HG02571 (cell line): ENCODE data around the gene COLEC12.
A peak's percentile ranks its signal among the peaks of the same experiment; 100 is the strongest.

Experiments
- ATAC-seq: cut with Tn5 transposase; IDR thresholded peaks from one replicate; pipeline ENCODE4 v1.9.1; 2021; ENCODE audit warnings: mild to moderate bottlenecking, moderate library complexity; ENCODE audit not compliant: unreplicated experiment

COLEC12 gene

GRCh38 chr18:506801-507200 is 6.3 kb upstream of the COLEC12 start:
- ATAC-seq = no peak

GRCh38 chr18:506264-506663 is 5.8 kb upstream of the COLEC12 start:
- ATAC-seq = no peak

- ATAC-seq = peak; percentile 94
These were observed 5.1 kb upstream of the COLEC12 start for GRCh38 chr18:505483-506122.

GRCh38 chr18:501406-501714 is 859 bp upstream of the COLEC12 start:
- no peak for ATAC-seq

GRCh38 chr18:499776-500631 is 497 bp downstream of the COLEC12 start:
- ATAC-seq = no peak

- ATAC-seq = no peak
These were observed 1.3 kb downstream of the COLEC12 start for GRCh38 chr18:498931-499775.

- ATAC-seq = no peak
These were observed 2.8 kb downstream of the COLEC12 start for GRCh38 chr18:497688-498087.

- ATAC-seq = no peak
These were observed 5.0 kb downstream of the COLEC12 start for GRCh38 chr18:495452-495851.

GRCh38 chr18:495017-495416 is 5.5 kb downstream of the COLEC12 start:
- ATAC-seq = no peak

GRCh38 chr18:493986-494983 is 6.2 kb downstream of the COLEC12 start:
- no peak for ATAC-seq

GRCh38 chr18:492451-492850 is 8.1 kb downstream of the COLEC12 start:
- no peak for ATAC-seq

- no peak for ATAC-seq
These were observed 9.9 kb downstream of the COLEC12 start for GRCh38 chr18:490624-491023.

GRCh38 chr18:490024-490366 is 10.5 kb downstream of the COLEC12 start:
- no peak for ATAC-seq

GRCh38 chr18:489244-490023 is 11.1 kb downstream of the COLEC12 start:
- no peak for ATAC-seq

GRCh38 chr18:486929-487740 is 13.4 kb downstream of the COLEC12 start:
- no peak for ATAC-seq

GRCh38 chr18:484749-485464 is 15.6 kb downstream of the COLEC12 start:
- no peak for ATAC-seq

- no peak for ATAC-seq
These were observed 21.8 kb downstream of the COLEC12 start for GRCh38 chr18:478681-479080.

- ATAC-seq = no peak
These were observed 22.9 kb downstream of the COLEC12 start for GRCh38 chr18:477565-477964.
